Measurements from ENCODE around the gene SUGP2. TPM values are rescaled to one million over a fixed set of nuclear protein-coding genes. Genes with fewer than 3 reads are reported as not detected.

SUGP2 gene
- total RNA-seq, 6 donors from 2014 or later = 33.6 to 179 (median 64.9) TPM

DNA sequence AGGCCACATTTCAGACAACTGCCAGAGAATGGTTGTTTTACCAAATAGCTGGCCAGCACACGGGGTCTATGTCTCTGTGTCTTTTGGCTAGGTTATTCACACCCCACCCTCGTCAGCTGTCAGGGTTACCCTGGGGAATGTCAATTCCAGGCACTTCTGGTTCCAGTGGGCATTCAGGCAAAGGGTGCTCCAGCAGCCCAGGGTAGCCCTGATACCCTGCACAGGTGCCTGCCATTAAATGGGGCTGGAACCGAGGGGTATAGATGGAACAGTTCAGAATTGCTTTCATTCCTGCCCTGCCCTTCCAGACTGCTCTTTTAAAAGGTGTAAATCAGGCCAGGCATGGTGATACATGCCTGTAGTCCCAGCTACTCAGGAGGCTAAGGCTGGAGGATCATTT is 49.1 kb downstream of the SUGP2 start:
- DNase-seq (no peak), ATAC-seq (ENCODE audit: low FRiP score in 2 of 2) (no peak)
- no peaks in the 10 kb centered on the region for H3K27me3 ChIP-seq
- TF ChIP-seq EP300 (IDR thresholded peaks at IDR 0.05) = no peak
- TF ChIP-seq POLR2AphosphoS5 (IDR thresholded peaks at IDR 0.05) = no peak
- TF ChIP-seq, protein P1, sequence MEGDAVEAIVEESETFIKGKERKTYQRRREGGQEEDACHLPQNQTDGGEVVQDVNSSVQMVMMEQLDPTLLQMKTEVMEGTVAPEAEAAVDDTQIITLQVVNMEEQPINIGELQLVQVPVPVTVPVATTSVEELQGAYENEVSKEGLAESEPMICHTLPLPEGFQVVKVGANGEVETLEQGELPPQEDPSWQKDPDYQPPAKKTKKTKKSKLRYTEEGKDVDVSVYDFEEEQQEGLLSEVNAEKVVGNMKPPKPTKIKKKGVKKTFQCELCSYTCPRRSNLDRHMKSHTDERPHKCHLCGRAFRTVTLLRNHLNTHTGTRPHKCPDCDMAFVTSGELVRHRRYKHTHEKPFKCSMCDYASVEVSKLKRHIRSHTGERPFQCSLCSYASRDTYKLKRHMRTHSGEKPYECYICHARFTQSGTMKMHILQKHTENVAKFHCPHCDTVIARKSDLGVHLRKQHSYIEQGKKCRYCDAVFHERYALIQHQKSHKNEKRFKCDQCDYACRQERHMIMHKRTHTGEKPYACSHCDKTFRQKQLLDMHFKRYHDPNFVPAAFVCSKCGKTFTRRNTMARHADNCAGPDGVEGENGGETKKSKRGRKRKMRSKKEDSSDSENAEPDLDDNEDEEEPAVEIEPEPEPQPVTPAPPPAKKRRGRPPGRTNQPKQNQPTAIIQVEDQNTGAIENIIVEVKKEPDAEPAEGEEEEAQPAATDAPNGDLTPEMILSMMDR (IDR thresholded peaks at IDR 0.05) = no peak
- no peak for TF ChIP-seq POLR2A (IDR thresholded peaks at IDR 0.05)
- H3K27ac ChIP-seq = no peak overlapping the region
- no peaks in the 10 kb centered on the region for H3K36me3 ChIP-seq
- peaks cover 15 to 27% (median 25%) of the 10 kb centered on the region in 4 donors for H3K4me1 ChIP-seq
- WGBS, 2 donors = 73 to 81% methylated on average over 3 of the region's 3 CpGs
- no peak overlapping the region for H3K4me3 ChIP-seq
- no peaks in the 10 kb centered on the region for H3K9me3 ChIP-seq

DNA sequence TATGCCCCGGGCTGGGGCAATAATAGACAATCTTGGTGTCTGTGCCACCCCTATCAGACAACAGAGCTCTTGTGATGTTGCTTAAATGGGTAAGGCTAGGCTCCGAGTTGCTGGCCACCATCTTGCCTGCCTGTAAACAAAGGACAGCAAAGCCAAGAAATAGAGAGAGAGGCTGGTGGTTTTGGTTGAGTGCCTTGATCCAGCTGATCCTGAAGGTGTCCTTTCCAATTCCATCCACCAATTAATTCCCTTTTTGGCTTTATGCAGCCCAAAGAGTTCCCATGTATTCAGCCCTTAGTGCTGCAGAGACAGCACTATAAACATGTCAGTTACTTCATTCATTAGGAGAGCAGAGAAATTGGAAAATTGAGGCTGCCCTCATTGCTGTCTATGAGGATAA is 50.6 kb downstream of the SUGP2 start:
- ATAC-seq (ENCODE audit: low FRiP score in 2 of 2) (no peak), DNase-seq (no peak)
- no peaks in the 10 kb centered on the region for H3K36me3 ChIP-seq
- no peak overlapping the region for H3K27ac ChIP-seq
- TF ChIP-seq, protein P1 (IDR thresholded peaks at IDR 0.05) = no peak
- TF ChIP-seq EP300 (IDR thresholded peaks at IDR 0.05) = no peak
- no peak for TF ChIP-seq POLR2AphosphoS5 (IDR thresholded peaks at IDR 0.05)
- TF ChIP-seq POLR2A (IDR thresholded peaks at IDR 0.05) = no peak
- H3K4me1 ChIP-seq = peaks cover 15 to 27% (median 25%) of the 10 kb centered on the region in 4 donors
- WGBS, 2 donors = 83 to 100% methylated on average over 1 to 2 of the region's 2 CpGs
- no peaks in the 10 kb centered on the region for H3K9me3 ChIP-seq
- H3K27me3 ChIP-seq = no peaks in the 10 kb centered on the region
- H3K4me3 ChIP-seq = no peak overlapping the region

DNA sequence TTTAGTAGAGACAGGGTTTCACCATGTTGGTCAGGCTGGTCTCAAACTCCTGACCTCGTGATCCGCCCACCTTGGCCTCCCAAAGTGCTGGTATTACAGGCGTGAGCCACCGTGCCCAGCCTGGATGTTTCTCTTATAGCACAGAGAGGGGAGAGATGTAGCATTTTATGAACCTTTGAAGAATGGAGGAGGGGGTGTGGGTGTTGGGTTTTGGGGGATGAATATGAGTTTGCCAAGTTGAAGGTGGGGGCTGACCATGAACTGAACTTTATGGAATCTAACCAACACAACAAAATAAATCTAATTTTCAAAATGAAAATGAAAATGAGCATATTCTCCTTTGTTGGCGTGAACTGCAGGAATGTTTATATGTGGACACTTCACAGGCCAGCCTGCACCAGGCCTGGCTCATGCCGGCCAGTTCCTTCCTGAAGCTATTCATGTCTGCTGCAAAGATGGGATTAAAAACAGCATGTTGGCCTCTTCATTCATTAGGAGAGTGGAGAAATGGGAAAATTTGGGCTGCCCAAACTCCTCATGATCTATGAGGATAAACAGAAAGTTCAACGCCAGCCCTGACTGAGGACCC is 52.8 kb downstream of the SUGP2 start:
- H3K36me3 ChIP-seq = no peaks in the 10 kb centered on the region
- H3K27me3 ChIP-seq = no peaks in the 10 kb centered on the region
- TF ChIP-seq, protein P1 (IDR thresholded peaks at IDR 0.05) = no peak
- TF ChIP-seq POLR2AphosphoS5 (IDR thresholded peaks at IDR 0.05) (no peak), EP300 (IDR thresholded peaks at IDR 0.05) (no peak), POLR2A (IDR thresholded peaks at IDR 0.05) (no peak)
- peaks cover 4 to 16% (median 10%) of the 10 kb centered on the region in 4 donors for H3K4me1 ChIP-seq
- peak overlapping the region in 1 of 4 donors; percentile 34 for H3K27ac ChIP-seq
- H3K9me3 ChIP-seq = no peaks in the 10 kb centered on the region
- WGBS, 2 donors = 69 to 78% methylated on average over 7 of the region's 7 CpGs
- DNase-seq (no peak), ATAC-seq (ENCODE audit: low FRiP score in 2 of 2) (no peak)
- H3K4me3 ChIP-seq = no peak overlapping the region

DNA sequence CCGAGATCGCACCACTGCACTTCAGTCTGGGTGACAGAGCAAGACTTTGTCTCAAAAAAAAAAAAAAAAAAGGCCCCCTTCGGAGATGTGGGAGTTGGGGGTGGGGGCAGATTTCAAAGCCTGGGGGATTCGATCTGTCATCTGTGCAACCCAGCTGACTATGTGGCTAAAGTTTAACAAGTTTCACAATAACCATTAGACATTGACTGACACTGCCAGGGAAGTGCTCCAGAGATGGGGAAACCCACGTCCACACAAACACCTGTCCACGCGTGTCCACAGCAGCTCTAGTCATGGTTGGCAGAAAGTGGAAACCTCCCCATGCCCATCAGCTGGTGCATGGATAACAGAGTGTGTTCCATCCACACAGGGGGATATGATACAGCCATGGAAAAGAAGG is 54.7 kb downstream of the SUGP2 start:
- DNase-seq (no peak), ATAC-seq (ENCODE audit: low FRiP score in 2 of 2) (no peak)
- TF ChIP-seq, protein P1 (IDR thresholded peaks at IDR 0.05) = no peak
- TF ChIP-seq POLR2A (IDR thresholded peaks at IDR 0.05) (no peak), POLR2AphosphoS5 (IDR thresholded peaks at IDR 0.05) (no peak), EP300 (IDR thresholded peaks at IDR 0.05) (no peak)
- Histone ChIP-seq H3K36me3 (no peaks in the 10 kb centered on the region), H3K9me3 (no peaks in the 10 kb centered on the region), H3K4me3 (no peak overlapping the region), H3K4me1 (peaks cover 0 to 5% (median 0%) of the 10 kb centered on the region in 4 donors), H3K27ac (no peak overlapping the region), H3K27me3 (no peaks in the 10 kb centered on the region)
- 60 to 68% methylated on average over 7 of the region's 7 CpGs for WGBS, 2 donors

DNA sequence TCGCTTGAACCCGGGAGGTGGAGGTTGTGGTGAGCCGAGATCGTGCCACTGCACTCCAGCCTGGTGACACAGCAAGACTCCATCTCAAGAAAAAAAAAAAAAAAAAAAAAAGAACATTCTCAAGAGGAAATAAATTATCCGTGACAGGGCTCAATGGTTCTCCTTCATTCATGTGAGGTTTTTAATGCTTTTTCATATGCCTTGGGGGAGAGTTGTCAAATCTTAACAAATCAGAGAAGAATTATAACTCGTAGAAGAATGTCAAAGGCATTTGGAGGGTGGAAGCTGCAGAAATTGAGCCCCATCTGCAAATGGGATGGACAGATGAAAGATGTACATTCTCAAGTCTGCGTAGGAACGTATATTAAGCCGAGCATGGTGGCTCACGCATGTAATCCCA is 57.4 kb downstream of the SUGP2 start:
- no peak for ATAC-seq (ENCODE audit: low FRiP score in 2 of 2)
- H3K27ac ChIP-seq = no peak overlapping the region
- H3K36me3 ChIP-seq = no peaks in the 10 kb centered on the region

More for the DNA sequence above, 57.4 kb downstream of the SUGP2 start:
- Histone ChIP-seq H3K27me3 (no peaks in the 10 kb centered on the region), H3K4me1 (peaks cover 10 to 24% (median 19%) of the 10 kb centered on the region in 4 donors), H3K9me3 (no peaks in the 10 kb centered on the region), H3K4me3 (no peak overlapping the region)
- DNase-seq = no peak
- WGBS, 2 donors = 80 to 82% methylated on average over 10 of the region's 10 CpGs
- TF ChIP-seq POLR2A (IDR thresholded peaks at IDR 0.05) = no peak
- no peak for TF ChIP-seq EP300 (IDR thresholded peaks at IDR 0.05)
- TF ChIP-seq POLR2AphosphoS5 (IDR thresholded peaks at IDR 0.05) = no peak
- TF ChIP-seq, protein P1 (IDR thresholded peaks at IDR 0.05) = no peak

All from upper lobe of left lung (tissue), 6 donors.